HepG2 (cell line): ENCODE data around the gene DYNC1LI1. TPM values are rescaled to one million over a fixed set of nuclear protein-coding genes. Genes with fewer than 3 reads are reported as not detected.

Experiments
- ATAC-seq: fragments of 200-7000 bp; cut with Tn5 transposase; 3 replicates; pipeline ENCODE4 v1.9.1; 2020; ENCODE audit warnings: mild to moderate bottlenecking, moderate library complexity
- BruUV-seq: library from RNA; stranded (reverse); fragments of 400-500 nt; replicated peaks from 2 replicates; lab custom pipeline; 2021; lab: Mats Ljungman, UMichigan
- CTCF ChIA-PET: fragments of 300-600 bp; formaldehyde crosslinking; extraction: SDS; loops from one replicate; lab custom pipeline; 2021; ENCODE audit warnings: low total read pairs, inconsistent platforms, low intra/inter-chr PET ratio; lab: Yijun Ruan, JAX
- POLR2A ChIA-PET: fragments of 350-600 bp; sonication (Branson Sonifier 250); formaldehyde crosslinking; loops from one replicate; lab custom pipeline; 2020; ENCODE audit warnings: antibody characterized with exemption, inconsistent platforms; lab: Yijun Ruan, JAX
- DNase-seq: peaks from one replicate; pipeline ENCODE4 v3.0.0-alpha.2; 2015; ENCODE audit warnings: low spot score
- FAIRE-seq: peaks from 3 replicates; lab custom pipeline; 2011; peaks lifted over from hg19 to GRCh38; lab: Jason Lieb, UNC
- H2AFZ ChIP-seq: one replicate; pipeline ENCODE4 v1.6.1; 2011; ENCODE audit warnings: low read length, inconsistent platforms
- H3K27ac ChIP-seq: fragments of 300-600 bp; 3 replicates; pipeline ENCODE4 v1.8.0; 2011; ENCODE audit warnings: mixed run types, mild to moderate bottlenecking, mixed read lengths, low read length, inconsistent platforms; ENCODE audit not compliant: insufficient read depth; ENCODE audit errors: extremely low read length
- H3K27me3 ChIP-seq, 2 experiments: fragments of 200-600 bp in 1 of 2; 2 replicates in 1 of 2; 3 replicates in 1 of 2; pipeline versions ENCODE4 v1.6.0 to v1.8.0; 2011; ENCODE audit warnings: low read length in 2 of 2, mild to moderate bottlenecking in 2 of 2, moderate library complexity in 2 of 2, inconsistent platforms in 1 of 2; ENCODE audit not compliant: insufficient read depth in 2 of 2, control insufficient read depth in 1 of 2
- H3K36me3 ChIP-seq, 2 experiments: fragments of 200-600 bp in 1 of 2; replicated peaks in 1 of 2; 2 replicates in 1 of 2; 3 replicates in 1 of 2; pipeline versions ENCODE4 v1.5.1 to v1.8.0; 2011; ENCODE audit warnings: low read length in 2 of 2, inconsistent platforms in 1 of 2; ENCODE audit not compliant: insufficient read depth in 2 of 2, control insufficient read depth in 1 of 2
- H3K4me1 ChIP-seq: 2 replicates; pipeline ENCODE4 v1.5.1; 2012; ENCODE audit warnings: low read length, inconsistent platforms; ENCODE audit not compliant: insufficient read depth
- H3K4me2 ChIP-seq: 2 replicates; pipeline ENCODE4 v1.6.0; 2011; ENCODE audit warnings: low read depth, low read length, inconsistent platforms
- H3K4me3 ChIP-seq, 3 experiments: fragments of 200-600 bp in 1 of 3; sonication (generic), shearing (Covaris generic) in 1 of 3; replicated peaks in 1 of 3; 2 replicates each; pipeline ENCODE4 v1.5.1; 2011 to 2016; ENCODE audit warnings: low read length in 3 of 3, inconsistent platforms in 2 of 3, low read depth in 2 of 3, mild to moderate bottlenecking in 2 of 3, control low read depth in 1 of 3, mixed read lengths in 1 of 3; ENCODE audit not compliant: insufficient read depth in 1 of 3
- H3K79me2 ChIP-seq: one replicate; pipeline ENCODE4 v1.6.1; 2011; ENCODE audit warnings: low read length, inconsistent platforms; ENCODE audit not compliant: insufficient read depth
- H3K9ac ChIP-seq: 2 replicates; pipeline ENCODE4 v1.6.0; 2011; ENCODE audit warnings: mild to moderate bottlenecking, low read depth, low read length, inconsistent platforms; ENCODE audit not compliant: insufficient read depth
- H3K9me3 ChIP-seq: 2 replicates; pipeline ENCODE4 v1.5.1; 2012; ENCODE audit warnings: mild to moderate bottlenecking, low read length
- H4K20me1 ChIP-seq: 2 replicates; pipeline ENCODE4 v1.6.0; 2011; ENCODE audit warnings: inconsistent platforms, mild to moderate bottlenecking, low read length, moderate library complexity; ENCODE audit not compliant: insufficient read depth
- CCDC6 ChIP-seq: sonication (generic); formaldehyde crosslinking; IDR thresholded peaks from 2 replicates; pipeline ENCODE4 v1.8.1; 2022; ENCODE audit warnings: mild to moderate bottlenecking, missing genetic modification reagents, moderate library complexity
- HCFC1 ChIP-seq: fragments of 150-350 bp; IDR thresholded peaks from 2 replicates; pipeline ENCODE4 v1.6.1; 2014; ENCODE audit warnings: low read depth, low read length
- HNF4G ChIP-seq, 2 experiments: sonication (generic) in 1 of 2; formaldehyde crosslinking in 1 of 2; IDR thresholded peaks; 2 replicates each; pipeline versions ENCODE4 v1.4.0 to v1.6.1; 2011 to 2020; ENCODE audit warnings: borderline replicate concordance in 2 of 2, low read depth in 2 of 2, mild to moderate bottlenecking in 2 of 2, low read length in 1 of 2, missing genetic modification reagents in 1 of 2, moderate library complexity in 1 of 2
- ISX ChIP-seq: sonication (generic); formaldehyde crosslinking; conservative IDR thresholded peaks from 2 replicates; pipeline ENCODE4 v1.5.0; 2020; ENCODE audit warnings: missing genetic modification reagents
- NFKB2 ChIP-seq: sonication (generic); formaldehyde crosslinking; IDR thresholded peaks from 2 replicates; pipeline ENCODE4 v1.4.0; 2020; ENCODE audit warnings: missing genetic modification reagents, borderline replicate concordance
- WGBS: methylation state at CpG from one replicate; pipeline ENCODE4 v1.1.6; 2017; ENCODE audit warnings: low lambda C conversion rate; 5-methylcytosine and 5-hydroxymethylcytosine counted together
- in situ Hi-C: cut with HindIII; loops from 2 replicates; pipeline ENCODE4 v1.10.0; 2017; ENCODE audit warnings: low pct_unique_long_range_greater_than_20kb; ENCODE audit not compliant: extremely low pct_ligation_motif_present
- intact Hi-C: fragments of 100-400 bp; cut with micrococcal nuclease; formaldehyde crosslinking; loops from one replicate; pipeline ENCODE4 v1.10.0; 2022; ENCODE audit not compliant: unreplicated experiment
- polyA plus RNA-seq, 8 experiments: library from polyadenylated mRNA; depleted of rRNA in 3 of 8; stranded (reverse) in 7 of 8; unstranded in 1 of 8; fragments of >200 nt; fragmentation: Illumina TruSeq in 4 of 8; extraction: Trizol in 4 of 8; gene quantifications; 2 replicates each; pipeline versions ENCODE4 v1.2.1 to v1.2.3, GENCODE V29; 2011 to 2016; ENCODE audit warnings: low read depth in 4 of 8, missing spikeins in 1 of 8, mixed read lengths in 1 of 8; ENCODE audit not compliant: insufficient read depth in 1 of 8
- total RNA-seq, 5 experiments: library from RNA; depleted of rRNA; stranded (reverse); fragments of >200 nt; fragmentation: Illumina TruSeq; extraction: Trizol; gene quantifications; 2 replicates each; pipeline ENCODE4 v1.2.3, GENCODE V29; 2016; ENCODE audit warnings: low read depth in 1 of 5
- TF ChIP-seq, protein P1 (sequence below): sonication (generic); formaldehyde crosslinking; IDR thresholded peaks from 2 replicates; pipeline ENCODE4 v1.5.1; 2020; ENCODE audit warnings: missing genetic modification reagents, mild to moderate bottlenecking, borderline replicate concordance

The DYNC1LI1 gene
- total and polyA plus RNA-seq, 2 of the 13 experiments (the other 11 are each of a cell fraction or from before 2014, with no cell fraction given): 13.4 to 37.1 TPM

DNA sequence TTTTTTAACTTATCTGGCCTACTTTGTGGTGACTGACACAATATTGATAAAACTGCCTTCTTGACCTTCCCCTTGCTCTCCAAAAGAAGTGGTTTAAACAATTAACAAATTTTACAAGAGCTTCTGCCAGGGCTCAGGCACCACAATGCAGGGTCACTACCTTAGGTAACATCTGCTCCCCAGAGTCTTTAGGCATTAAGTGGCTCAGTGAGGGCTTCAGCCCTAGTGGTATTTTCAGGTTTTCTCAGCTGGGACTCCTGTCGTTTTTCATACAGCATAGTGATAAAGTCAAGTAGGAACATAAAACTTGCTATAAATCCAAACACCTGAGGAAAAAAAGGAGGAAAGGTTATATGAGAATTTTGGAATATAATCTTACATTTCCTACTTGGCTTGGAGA is 86.9 kb downstream of the DYNC1LI1 start:
- Histone ChIP-seq H3K4me1 (peaks cover 12% of the 10 kb centered on the region), H3K79me2 (no peaks in the 10 kb centered on the region), H3K9me3 (no peaks in the 10 kb centered on the region), H3K27me3 (no peaks in the 10 kb centered on the region), H2AFZ (no peak overlapping the region), H3K27ac (no peak overlapping the region), H3K36me3 (peaks cover 1 to 36% of the 10 kb centered on the region in 2 experiments; a peak in 4 of 5 replicates), H3K4me2 (no peak overlapping the region), H4K20me1 (no peaks in the 10 kb centered on the region), H3K9ac (no peak overlapping the region), H3K4me3 (no peak overlapping the region)
- no TSS peak for BruUV-seq
- ATAC-seq (no peak), FAIRE-seq (no peak), DNase-seq (no peak)
- TF ChIP-seq CCDC6: no peak
- WGBS: 90% methylated on average over 1 of the region's 1 CpG
- in situ Hi-C loops (no loop called here), intact Hi-C loops (no loop called here)
- POLR2A ChIA-PET: no interaction called here
- CTCF ChIA-PET: no interaction called here

DNA sequence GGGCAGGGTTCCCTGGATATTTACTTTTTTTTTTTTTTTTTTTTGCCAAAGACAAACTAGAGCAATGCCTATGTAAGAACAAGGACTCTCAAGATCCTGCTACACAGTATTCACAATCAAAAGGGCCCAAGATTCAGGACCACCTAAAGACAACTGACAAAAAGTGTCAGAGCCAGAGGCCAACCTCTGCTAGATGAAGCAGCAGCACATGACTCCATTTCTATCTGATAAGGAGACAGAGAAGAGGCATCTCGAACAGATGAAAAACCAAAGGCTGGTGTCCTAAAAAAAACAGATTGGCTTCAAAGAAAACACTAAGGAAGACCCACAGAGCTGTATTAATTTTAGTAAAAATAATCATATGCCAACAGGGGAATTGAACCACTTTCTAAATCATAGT is 88.0 kb downstream of the DYNC1LI1 start:
- H3K4me3 ChIP-seq: no peak overlapping the region
- BruUV-seq: no TSS peak
- H3K9me3 ChIP-seq: no peaks in the 10 kb centered on the region
- ChIA-PET POLR2A (no interaction called here), CTCF (no interaction called here)
- H3K79me2 ChIP-seq: no peaks in the 10 kb centered on the region
- no peak overlapping the region for H2AFZ ChIP-seq
- H4K20me1 ChIP-seq: no peaks in the 10 kb centered on the region
- 90% methylated on average over 1 of the region's 1 CpG for WGBS
- intact Hi-C loops: no loop called here
- no peak overlapping the region for H3K4me2 ChIP-seq
- H3K4me1 ChIP-seq: peaks cover 12% of the 10 kb centered on the region
- no peak overlapping the region for H3K27ac ChIP-seq
- H3K36me3 ChIP-seq: peaks cover 1 to 36% of the 10 kb centered on the region in 2 experiments; a peak in 4 of 5 replicates
- TF ChIP-seq ISX (CRISPR knock-in tag): no peak
- TF ChIP-seq HNF4G (IDR thresholded peaks at IDR 0.05; ENCODE audit: borderline replicate concordance, low read depth, low read length): no peak
- TF ChIP-seq HNF4G (CRISPR knock-in tag; IDR thresholded peaks at IDR 0.05; ENCODE audit: borderline replicate concordance, low read depth): no peak
- no peak for TF ChIP-seq HCFC1
- TF ChIP-seq NFKB2 (CRISPR knock-in tag): no peak
- TF ChIP-seq, protein P1, sequence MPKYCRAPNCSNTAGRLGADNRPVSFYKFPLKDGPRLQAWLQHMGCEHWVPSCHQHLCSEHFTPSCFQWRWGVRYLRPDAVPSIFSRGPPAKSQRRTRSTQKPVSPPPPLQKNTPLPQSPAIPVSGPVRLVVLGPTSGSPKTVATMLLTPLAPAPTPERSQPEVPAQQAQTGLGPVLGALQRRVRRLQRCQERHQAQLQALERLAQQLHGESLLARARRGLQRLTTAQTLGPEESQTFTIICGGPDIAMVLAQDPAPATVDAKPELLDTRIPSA (CRISPR knock-in tag): no peak
- TF ChIP-seq, all 625 proteins: peak for 0
- FAIRE-seq (no peak), DNase-seq (no peak), ATAC-seq (no peak)
- in situ Hi-C loops: no loop called here
- Histone ChIP-seq H3K9ac (no peak overlapping the region), H3K27me3 (no peaks in the 10 kb centered on the region)
